Measurements from ENCODE around the gene OSGEP.

- TF ChIP-seq CTCF (conservative IDR thresholded peaks at IDR 0.05; ENCODE audit: low read depth, low read length) = no peak
- no peak for TF ChIP-seq EZH2phosphoT487 (IDR thresholded peaks at IDR 0.05; ENCODE audit: borderline replicate concordance, low read length)
- TF ChIP-seq EZH2 (IDR thresholded peaks at IDR 0.05; ENCODE audit: low read length, unreplicated experiment) = no peak
Observed at GRCh38 chr14:20440465-20440864, 14.1 kb downstream of the OSGEP start.
